ENCODE data around the gene TMEM219. TPM values are rescaled to one million over a fixed set of nuclear protein-coding genes. Genes with fewer than 3 reads are reported as not detected.

Gene TMEM219
- total and polyA plus RNA-seq, 4 donors = 25.5 to 75.9 (median 46.9) TPM

GRCh38 chr16:29977063-29977825 is 15.4 kb downstream of the TMEM219 start:
- DNase-seq (ENCODE audit: low spot score) = no peak
- H3K4me1 ChIP-seq (ENCODE audit: control insufficient read depth in 4 of 4, insufficient read depth in 4 of 4, low read length in 3 of 4) = peaks cover 3 to 30% (median 24%) of the 10 kb centered on the region in 4 donors
- peaks cover 8 to 40% (median 33%) of the 10 kb centered on the region in 4 donors for H3K36me3 ChIP-seq (ENCODE audit: control insufficient read depth in 4 of 4, insufficient read depth in 3 of 4, low read depth in 1 of 4, low read length in 3 of 4)
- TF ChIP-seq FOXA2 (IDR thresholded peaks at IDR 0.05) (no peak), NR2F2 (IDR thresholded peaks at IDR 0.05) (peak; percentile 25), HNF4A (conservative IDR thresholded peaks at IDR 0.05) (no peak), SP1 (IDR thresholded peaks at IDR 0.05) (peak; percentile 11)
- H3K4me3 ChIP-seq (ENCODE audit: low read depth in 1 of 3, low read length in 3 of 3) = no peak overlapping the region
- H3K9me3 ChIP-seq (ENCODE audit: control insufficient read depth in 4 of 4, low read length in 3 of 4) = no peaks in the 10 kb centered on the region
- WGBS = 87% methylated on average over 9 of the region's 9 CpGs
- no peaks in the 10 kb centered on the region for H3K27me3 ChIP-seq (ENCODE audit: control insufficient read depth in 4 of 4, insufficient read depth in 4 of 4, low read length in 3 of 4)
- peak overlapping the region in 1 of 2 donors; percentile 30 for H3K27ac ChIP-seq (ENCODE audit: low read depth in 1 of 2, low read length in 2 of 2)
- no peak overlapping the region for H3K9ac ChIP-seq (ENCODE audit: low read depth in 1 of 2, low read length in 2 of 2)

- H3K4me3 ChIP-seq (ENCODE audit: low read depth in 1 of 3, low read length in 3 of 3) = no peak overlapping the region
- H3K4me1 ChIP-seq (ENCODE audit: control insufficient read depth in 4 of 4, insufficient read depth in 4 of 4, low read length in 3 of 4) = peaks cover 3 to 28% (median 22%) of the 10 kb centered on the region in 4 donors
- 94% methylated on average over 9 of the region's 9 CpGs for WGBS
- H3K27ac ChIP-seq (ENCODE audit: low read depth in 1 of 2, low read length in 2 of 2) = no peak overlapping the region
- TF ChIP-seq ATF3 (IDR thresholded peaks at IDR 0.05) (no peak), ZBTB33 (IDR thresholded peaks at IDR 0.05) (no peak), REST (IDR thresholded peaks at IDR 0.05) (no peak)
- no peak overlapping the region for H3K9ac ChIP-seq (ENCODE audit: low read depth in 1 of 2, low read length in 2 of 2)
- H3K9me3 ChIP-seq (ENCODE audit: control insufficient read depth in 4 of 4, low read length in 3 of 4) = no peaks in the 10 kb centered on the region
- no peaks in the 10 kb centered on the region for H3K27me3 ChIP-seq (ENCODE audit: control insufficient read depth in 4 of 4, insufficient read depth in 4 of 4, low read length in 3 of 4)
- H3K36me3 ChIP-seq (ENCODE audit: control insufficient read depth in 4 of 4, insufficient read depth in 3 of 4, low read depth in 1 of 4, low read length in 3 of 4) = peaks cover 13 to 47% (median 40%) of the 10 kb centered on the region in 4 donors
- no peak for DNase-seq (ENCODE audit: low spot score)
Measured at GRCh38 chr16:29978081-29978480, 16.2 kb downstream of the TMEM219 start.

GRCh38 chr16:29978564-29979270 is 16.8 kb downstream of the TMEM219 start:
- Histone ChIP-seq H3K9ac (ENCODE audit: low read depth in 1 of 2, low read length in 2 of 2) (no peak overlapping the region), H3K9me3 (ENCODE audit: control insufficient read depth in 4 of 4, low read length in 3 of 4) (no peaks in the 10 kb centered on the region), H3K4me3 (ENCODE audit: low read depth in 1 of 3, low read length in 3 of 3) (no peak overlapping the region), H3K4me1 (ENCODE audit: control insufficient read depth in 4 of 4, insufficient read depth in 4 of 4, low read length in 3 of 4) (peaks cover 3 to 25% (median 21%) of the 10 kb centered on the region in 4 donors), H3K27me3 (ENCODE audit: control insufficient read depth in 4 of 4, insufficient read depth in 4 of 4, low read length in 3 of 4) (no peaks in the 10 kb centered on the region), H3K27ac (ENCODE audit: low read depth in 1 of 2, low read length in 2 of 2) (no peak overlapping the region), H3K36me3 (ENCODE audit: control insufficient read depth in 4 of 4, insufficient read depth in 3 of 4, low read depth in 1 of 4, low read length in 3 of 4) (peaks cover 17 to 54% (median 46%) of the 10 kb centered on the region in 4 donors)
- no peak for DNase-seq (ENCODE audit: low spot score)
- WGBS = 91% methylated on average over 9 of the region's 9 CpGs
- TF ChIP-seq MAX (IDR thresholded peaks at IDR 0.05) (no peak), HNF4A (conservative IDR thresholded peaks at IDR 0.05) (no peak), EGR1 (IDR thresholded peaks at IDR 0.05; ENCODE audit: low read depth in 2 of 2) (no peak), GABPA (IDR thresholded peaks at IDR 0.05 in 1 of 2, conservative IDR thresholded peaks at IDR 0.05 in 1 of 2) (no peak), ATF3 (IDR thresholded peaks at IDR 0.05) (no peak), ZBTB33 (IDR thresholded peaks at IDR 0.05) (no peak), REST (IDR thresholded peaks at IDR 0.05) (no peak), YY1 (IDR thresholded peaks at IDR 0.05) (no peak)
